NT2/D1 (cell line): ENCODE results near the gene HDAC7.

Experiments
- SUZ12 ChIP-seq: IDR thresholded peaks from 2 replicates; pipeline ENCODE4 v1.6.1; 2011; ENCODE audit not compliant: insufficient read length, insufficient read depth; ENCODE audit errors: extremely low read depth
- YY1 ChIP-seq: IDR thresholded peaks from 2 replicates; pipeline ENCODE4 v1.6.1; 2011; ENCODE audit not compliant: insufficient read length, insufficient read depth
- ZNF274 ChIP-seq: IDR thresholded peaks from 2 replicates; pipeline ENCODE4 v1.6.1; 2011; ENCODE audit warnings: mild to moderate bottlenecking, low read depth, low read length

- TF ChIP-seq YY1 (no peak), SUZ12 (no peak), ZNF274 (no peak)
These were observed 39.7 kb downstream of the HDAC7 start for GRCh38 chr12:47779943-47780504.
